Gastrocnemius medialis (tissue), 4 donors: ENCODE measurements around the gene NLRP5.

Source experiments
- CTCF ChIP-seq, 5 experiments: fragments of 450-650 bp in 3 of 5; fragments of 200-600 bp in 2 of 5; sonication (generic) in 2 of 5; IDR thresholded peaks in 4 of 5; conservative IDR thresholded peaks in 1 of 5; 1 replicate in 4 of 5; 2 replicates in 1 of 5; pipeline ENCODE4 v1.5.1; 2016 to 2019; ENCODE audit warnings: antibody characterized with exemption in 5 of 5, mild to moderate bottlenecking in 3 of 5, moderate library complexity in 3 of 5
- POLR2A ChIP-seq, 2 donors: fragments of 450-650 bp; IDR thresholded peaks; one replicate each; pipeline ENCODE4 v1.6.1; 2017; ENCODE audit warnings: antibody characterized with exemption in 2 of 2, mild to moderate bottlenecking in 2 of 2, moderate library complexity in 2 of 2

- TF ChIP-seq CTCF (IDR thresholded peaks at IDR 0.05 in 4 of 5, conservative IDR thresholded peaks at IDR 0.05 in 1 of 5) (no peak), POLR2A (IDR thresholded peaks at IDR 0.05) (no peak)
These were observed 24.4 kb upstream of the NLRP5 start for GRCh38 chr19:55962186-55962585.
